Fibroblast of lung (primary cell): ENCODE measurements around the gene YJU2. TPM values are rescaled to one million over a fixed set of nuclear protein-coding genes. Genes with fewer than 3 reads are reported as not detected.

Source experiments
- DNase-seq, 2 donors: peaks; one replicate each; pipeline versions ENCODE4 v3.0.0 to v3.0.0-alpha.2; 2010; ENCODE audit warnings: low read depth in 2 of 2
- H2AFZ ChIP-seq: 2 replicates; pipeline ENCODE4 v1.5.1; 2012; ENCODE audit warnings: low read length, control low read depth, inconsistent platforms
- H3K27ac ChIP-seq: 2 replicates; pipeline ENCODE4 v1.5.1; 2011; ENCODE audit warnings: low read length, control low read depth; ENCODE audit not compliant: insufficient read depth
- H3K27me3 ChIP-seq: 2 replicates; pipeline ENCODE4 v1.5.1; 2011; ENCODE audit warnings: mild to moderate bottlenecking, low read length; ENCODE audit not compliant: control insufficient read depth, insufficient read depth
- H3K36me3 ChIP-seq: 2 replicates; pipeline ENCODE4 v1.5.1; 2011; ENCODE audit warnings: low read length; ENCODE audit not compliant: control insufficient read depth, insufficient read depth
- H3K4me1 ChIP-seq: 2 replicates; pipeline ENCODE4 v1.5.1; 2011; ENCODE audit warnings: low read length; ENCODE audit not compliant: control insufficient read depth, insufficient read depth; ENCODE audit errors: extremely low read depth
- H3K4me2 ChIP-seq: 2 replicates; pipeline ENCODE4 v1.5.1; 2011; ENCODE audit warnings: low read length, control low read depth; ENCODE audit not compliant: insufficient read depth; ENCODE audit errors: extremely low read depth
- H3K4me3 ChIP-seq, 4 experiments: fragments of 200-600 bp in 1 of 4; sonication (generic) in 1 of 4; replicated peaks in 1 of 4; 2 replicates each; pipeline ENCODE4 v1.5.1; 2011 to 2016; ENCODE audit warnings: low read length in 4 of 4, low read depth in 3 of 4, mild to moderate bottlenecking in 3 of 4, control low read depth in 2 of 4, inconsistent platforms in 1 of 4, mixed read lengths in 1 of 4; ENCODE audit not compliant: insufficient read depth in 1 of 4; ENCODE audit errors: control extremely low read depth in 1 of 4
- H3K79me2 ChIP-seq: 2 replicates; pipeline ENCODE4 v1.5.1; 2012; ENCODE audit warnings: mild to moderate bottlenecking, low read length, inconsistent platforms; ENCODE audit not compliant: control insufficient read depth, insufficient read depth
- H3K9ac ChIP-seq: 2 replicates; pipeline ENCODE4 v1.5.1; 2011; ENCODE audit warnings: mild to moderate bottlenecking, low read length, control low read depth; ENCODE audit not compliant: insufficient read depth
- H3K9me3 ChIP-seq: 2 replicates; pipeline ENCODE4 v1.5.1; 2012; ENCODE audit warnings: low read depth, low read length; ENCODE audit not compliant: control insufficient read depth, insufficient read depth
- H4K20me1 ChIP-seq: 2 replicates; pipeline ENCODE4 v1.5.1; 2011; ENCODE audit warnings: low read length; ENCODE audit not compliant: control insufficient read depth, insufficient read depth; ENCODE audit errors: extremely low read depth
- EZH2 ChIP-seq: IDR thresholded peaks from 2 replicates; pipeline ENCODE4 v1.5.1; 2012; ENCODE audit warnings: low read length, control low read depth, mild to moderate bottlenecking; ENCODE audit errors: missing control alignments
- polyA plus RNA-seq, 2 donors: library from polyadenylated mRNA; depleted of rRNA in 1 of 2; stranded (reverse) in 1 of 2; unstranded in 1 of 2; fragments of >200 nt; gene quantifications; 2 replicates each; pipeline ENCODE4 v1.2.1, GENCODE V29; 2011 to 2012; ENCODE audit warnings: missing spikeins in 1 of 2
- total RNA-seq: library from RNA; depleted of rRNA; stranded (reverse); fragments of >200 nt; gene quantifications from 2 replicates; pipeline ENCODE4 v1.2.1, GENCODE V29; 2014
- TF ChIP-seq, protein P1 (sequence below), 2 donors: IDR thresholded peaks in 1 of 2; conservative IDR thresholded peaks in 1 of 2; 1 replicate in 1 of 2; 2 replicates in 1 of 2; pipeline ENCODE4 v1.5.1; 2011 to 2012; ENCODE audit warnings: low read length in 2 of 2, control low read depth in 1 of 2, inconsistent platforms in 1 of 2, low read depth in 1 of 2, mild to moderate bottlenecking in 1 of 2

YJU2 gene
- total and polyA plus RNA-seq, 2 donors (not counting 1 experiment from before 2014, with no cell fraction given): 10.7 to 14.7 TPM

DNA sequence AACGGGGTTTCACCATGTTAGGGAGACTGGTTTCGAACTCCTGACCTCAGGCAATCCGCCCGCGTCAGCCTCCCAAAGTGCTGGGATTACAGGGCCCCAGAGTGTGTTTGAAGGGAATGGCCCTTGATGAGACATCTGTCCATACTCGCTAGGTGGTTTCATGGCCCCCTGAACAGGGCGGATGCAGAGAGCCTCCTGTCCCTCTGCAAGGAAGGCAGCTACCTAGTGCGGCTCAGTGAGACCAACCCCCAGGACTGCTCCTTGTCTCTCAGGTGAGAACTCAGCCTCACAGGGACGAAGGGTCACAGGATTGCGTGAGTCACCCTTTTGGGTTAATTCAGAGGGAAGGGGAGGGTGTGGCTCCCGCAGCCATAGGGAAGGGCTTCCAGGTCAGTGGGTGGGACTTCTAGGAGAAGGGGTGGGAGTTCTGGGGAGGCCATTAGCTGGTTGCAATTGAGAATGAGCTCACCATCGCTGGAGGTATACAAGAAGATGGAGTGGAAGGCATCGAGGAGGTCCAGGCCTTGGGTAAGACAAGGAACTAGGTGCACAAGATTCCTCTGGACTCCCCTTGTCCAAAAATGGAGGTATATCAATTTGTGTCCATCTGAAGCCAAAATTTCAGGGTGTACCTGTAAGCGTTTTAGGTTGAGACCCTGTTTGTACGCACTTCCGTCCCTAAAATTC is 41.4 kb downstream of the YJU2 start:
- H3K9ac ChIP-seq: no peak overlapping the region
- no peak overlapping the region for H3K4me3 ChIP-seq
- no peak overlapping the region for H3K4me2 ChIP-seq
- H3K27ac ChIP-seq: no peak overlapping the region
- DNase-seq: no peak
- no peak for TF ChIP-seq EZH2
- TF ChIP-seq, protein P1, sequence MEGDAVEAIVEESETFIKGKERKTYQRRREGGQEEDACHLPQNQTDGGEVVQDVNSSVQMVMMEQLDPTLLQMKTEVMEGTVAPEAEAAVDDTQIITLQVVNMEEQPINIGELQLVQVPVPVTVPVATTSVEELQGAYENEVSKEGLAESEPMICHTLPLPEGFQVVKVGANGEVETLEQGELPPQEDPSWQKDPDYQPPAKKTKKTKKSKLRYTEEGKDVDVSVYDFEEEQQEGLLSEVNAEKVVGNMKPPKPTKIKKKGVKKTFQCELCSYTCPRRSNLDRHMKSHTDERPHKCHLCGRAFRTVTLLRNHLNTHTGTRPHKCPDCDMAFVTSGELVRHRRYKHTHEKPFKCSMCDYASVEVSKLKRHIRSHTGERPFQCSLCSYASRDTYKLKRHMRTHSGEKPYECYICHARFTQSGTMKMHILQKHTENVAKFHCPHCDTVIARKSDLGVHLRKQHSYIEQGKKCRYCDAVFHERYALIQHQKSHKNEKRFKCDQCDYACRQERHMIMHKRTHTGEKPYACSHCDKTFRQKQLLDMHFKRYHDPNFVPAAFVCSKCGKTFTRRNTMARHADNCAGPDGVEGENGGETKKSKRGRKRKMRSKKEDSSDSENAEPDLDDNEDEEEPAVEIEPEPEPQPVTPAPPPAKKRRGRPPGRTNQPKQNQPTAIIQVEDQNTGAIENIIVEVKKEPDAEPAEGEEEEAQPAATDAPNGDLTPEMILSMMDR (conservative IDR thresholded peaks at IDR 0.05 in 1 of 2, IDR thresholded peaks at IDR 0.05 in 1 of 2; ENCODE audit: low read depth in 1 of 2, low read length in 2 of 2): no peak
- H3K79me2 ChIP-seq: no peaks in the 10 kb centered on the region
- H3K4me1 ChIP-seq: no peaks in the 10 kb centered on the region
- H3K9me3 ChIP-seq: no peaks in the 10 kb centered on the region
- no peak overlapping the region for H2AFZ ChIP-seq
- H3K27me3 ChIP-seq: no peaks in the 10 kb centered on the region
- no peaks in the 10 kb centered on the region for H4K20me1 ChIP-seq
- H3K36me3 ChIP-seq: no peaks in the 10 kb centered on the region

DNA sequence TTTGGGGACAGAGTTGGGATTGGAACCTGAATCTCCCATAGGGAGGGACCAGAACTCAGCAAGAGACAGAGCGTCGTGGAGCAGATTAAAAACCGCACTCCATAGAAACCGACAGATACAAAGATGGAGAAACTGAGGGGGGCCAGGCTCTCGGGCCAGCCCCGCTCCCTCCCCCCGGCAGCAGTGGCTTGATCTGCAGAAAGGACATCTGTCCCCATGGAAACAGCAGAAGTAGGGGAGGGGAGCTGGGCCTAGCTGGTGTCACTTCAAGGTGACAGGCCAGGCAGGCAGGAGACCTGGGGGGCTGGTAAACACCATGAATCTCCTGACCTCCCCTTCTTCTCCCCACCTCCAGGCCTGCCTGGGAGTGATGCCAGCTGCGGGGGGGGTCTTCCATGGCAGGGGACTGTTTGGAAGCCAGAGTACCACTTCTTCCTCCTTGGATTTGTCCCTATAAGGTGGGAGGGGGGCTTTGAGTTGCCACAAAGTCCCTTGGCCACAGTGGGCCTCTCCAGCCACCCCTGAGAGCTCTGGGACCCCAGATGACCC is 44.4 kb downstream of the YJU2 start:
- DNase-seq: no peak
- H3K9ac ChIP-seq: no peak overlapping the region
- H4K20me1 ChIP-seq: no peaks in the 10 kb centered on the region

DNA sequence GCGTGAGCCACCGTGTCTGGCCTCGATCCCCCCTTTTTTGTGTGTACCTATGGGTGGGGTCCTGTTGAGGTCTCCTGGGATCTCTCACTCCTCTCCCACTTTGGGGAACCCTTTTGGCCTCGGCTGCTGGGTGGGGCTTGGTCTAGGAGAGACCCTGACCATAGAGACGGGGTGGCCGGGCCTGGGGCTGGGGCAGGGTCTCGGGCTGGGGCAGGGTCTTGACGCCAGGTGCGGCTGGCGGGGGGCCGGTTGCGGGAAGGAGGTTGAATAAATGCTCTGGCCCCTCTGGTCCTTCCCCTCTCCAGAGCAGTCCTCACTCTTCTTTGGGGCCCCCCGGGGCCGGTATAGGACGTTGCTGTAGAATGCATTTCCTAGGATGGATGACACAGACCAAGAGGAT is 45.6 kb downstream of the YJU2 start:
- H3K36me3 ChIP-seq: no peaks in the 10 kb centered on the region
- no peaks in the 10 kb centered on the region for H4K20me1 ChIP-seq
- no peak overlapping the region for H3K4me2 ChIP-seq
- no peaks in the 10 kb centered on the region for H3K4me1 ChIP-seq
- TF ChIP-seq, protein P1 (conservative IDR thresholded peaks at IDR 0.05 in 1 of 2, IDR thresholded peaks at IDR 0.05 in 1 of 2; ENCODE audit: low read depth in 1 of 2, low read length in 2 of 2): no peak
- no peak for TF ChIP-seq EZH2
- no peak overlapping the region for H3K4me3 ChIP-seq
- H3K9me3 ChIP-seq: no peaks in the 10 kb centered on the region
- no peaks in the 10 kb centered on the region for H3K79me2 ChIP-seq
- H3K27me3 ChIP-seq: peaks cover 3% of the 10 kb centered on the region
- no peak overlapping the region for H2AFZ ChIP-seq
- H3K9ac ChIP-seq: no peak overlapping the region
- DNase-seq: no peak
- no peak overlapping the region for H3K27ac ChIP-seq

More for the DNA sequence above, 44.4 kb downstream of the YJU2 start:
- no peaks in the 10 kb centered on the region for H3K4me1 ChIP-seq
- no peak overlapping the region for H3K27ac ChIP-seq
- H3K36me3 ChIP-seq: no peaks in the 10 kb centered on the region
- no peak overlapping the region for H3K4me3 ChIP-seq
- H2AFZ ChIP-seq: no peak overlapping the region
- no peaks in the 10 kb centered on the region for H3K9me3 ChIP-seq
- H3K4me2 ChIP-seq: no peak overlapping the region
- H3K79me2 ChIP-seq: no peaks in the 10 kb centered on the region
- TF ChIP-seq, protein P1 (conservative IDR thresholded peaks at IDR 0.05 in 1 of 2, IDR thresholded peaks at IDR 0.05 in 1 of 2; ENCODE audit: low read depth in 1 of 2, low read length in 2 of 2): no peak
- no peak for TF ChIP-seq EZH2
- H3K27me3 ChIP-seq: peaks cover 3% of the 10 kb centered on the region
